H1 (cell line): Measurements from ENCODE around the gene YBX3. TPM values are rescaled to one million over a fixed set of nuclear protein-coding genes. Genes with fewer than 3 reads are reported as not detected.

ENCODE experiments used
- HDAC2 ChIP-seq, 2 experiments: fragments of 300-600 bp in 1 of 2; sonication (generic) in 1 of 2; IDR thresholded peaks; 2 replicates each; pipeline ENCODE4 v1.6.1; 2011 to 2012; ENCODE audit warnings: low read depth in 2 of 2, low read length in 2 of 2, mild to moderate bottlenecking in 2 of 2, moderate library complexity in 2 of 2, borderline replicate concordance in 1 of 2, inconsistent platforms in 1 of 2
- JUN ChIP-seq: IDR thresholded peaks from 2 replicates; pipeline ENCODE4 v1.6.1; 2011; ENCODE audit warnings: low read depth, mild to moderate bottlenecking, improper control_type of control experiment, low read length
- POU5F1 ChIP-seq: IDR thresholded peaks from 2 replicates; pipeline ENCODE4 v1.6.1; 2011; ENCODE audit warnings: low read depth, mild to moderate bottlenecking, low read length, moderate library complexity
- polyA plus RNA-seq, 7 experiments: library from polyadenylated mRNA; depleted of rRNA in 3 of 7; stranded (reverse) in 5 of 7; unstranded in 2 of 7; fragments of >200 nt in 5 of 7; fragments of 200-250 nt in 2 of 7; gene quantifications; 1 replicate in 5 of 7; 2 replicates in 1 of 7; 4 replicates in 1 of 7; pipeline versions ENCODE4 v1.2.1 to v1.2.3, GENCODE V29; 2011 to 2013; ENCODE audit warnings: missing spikeins in 2 of 7, mixed read lengths in 2 of 7
- total RNA-seq: library from RNA; stranded (reverse); fragmentation: NEBNext Ultra II Directional; extraction: Animal tissue kit (Norgen Biotek cat#: 25700); gene quantifications from 2 replicates; pipeline ENCODE4 v1.2.1, GENCODE V29; 2021

YBX3 gene
- total and polyA plus RNA-seq, 2 of the 8 experiments (the other 6 are each of a cell fraction or from before 2014, with no cell fraction given) = 83.1 to 480 TPM

DNA sequence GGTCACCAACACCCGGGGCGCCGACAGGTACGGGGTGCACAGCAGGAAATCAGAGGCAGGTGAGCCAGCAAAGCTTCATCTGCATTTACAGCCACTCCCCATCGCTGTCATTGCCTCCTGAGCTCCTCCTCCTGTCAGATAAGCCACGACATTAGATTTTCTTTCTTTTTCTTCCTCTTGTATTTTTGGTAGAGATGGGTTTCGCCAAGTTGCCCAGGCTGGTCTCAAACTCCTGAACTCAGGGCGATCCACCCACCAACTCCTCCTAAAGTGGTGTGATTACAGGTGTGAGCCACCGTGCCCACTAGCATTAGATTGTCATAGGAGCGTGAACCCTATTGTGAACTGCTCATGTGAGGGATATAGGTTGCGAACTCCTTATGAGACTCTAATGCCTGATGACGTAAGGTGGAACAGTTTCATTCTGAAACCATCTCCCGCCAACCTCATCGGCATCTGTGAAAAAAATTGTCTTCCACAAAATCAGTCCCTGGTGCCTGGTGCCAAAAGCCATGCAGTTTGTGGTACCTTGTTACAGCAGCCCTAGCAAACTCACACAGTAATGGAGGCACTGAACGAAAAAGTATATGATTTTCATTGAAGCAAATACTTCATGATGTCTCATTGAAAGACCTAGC is 50.8 kb downstream of the YBX3 start (continued):
- TF ChIP-seq JUN (no peak), HDAC2 (IDR thresholded peaks at IDR 0.05; ENCODE audit: borderline replicate concordance in 1 of 2, low read depth in 2 of 2, low read length in 2 of 2) (no peak), POU5F1 (no peak)
